Measurements from ENCODE around the gene AGRN. TPM values are rescaled to one million over a fixed set of nuclear protein-coding genes. Genes with fewer than 3 reads are reported as not detected.

Gene AGRN
- total RNA-seq, 1 donor: 95.9 TPM

DNA sequence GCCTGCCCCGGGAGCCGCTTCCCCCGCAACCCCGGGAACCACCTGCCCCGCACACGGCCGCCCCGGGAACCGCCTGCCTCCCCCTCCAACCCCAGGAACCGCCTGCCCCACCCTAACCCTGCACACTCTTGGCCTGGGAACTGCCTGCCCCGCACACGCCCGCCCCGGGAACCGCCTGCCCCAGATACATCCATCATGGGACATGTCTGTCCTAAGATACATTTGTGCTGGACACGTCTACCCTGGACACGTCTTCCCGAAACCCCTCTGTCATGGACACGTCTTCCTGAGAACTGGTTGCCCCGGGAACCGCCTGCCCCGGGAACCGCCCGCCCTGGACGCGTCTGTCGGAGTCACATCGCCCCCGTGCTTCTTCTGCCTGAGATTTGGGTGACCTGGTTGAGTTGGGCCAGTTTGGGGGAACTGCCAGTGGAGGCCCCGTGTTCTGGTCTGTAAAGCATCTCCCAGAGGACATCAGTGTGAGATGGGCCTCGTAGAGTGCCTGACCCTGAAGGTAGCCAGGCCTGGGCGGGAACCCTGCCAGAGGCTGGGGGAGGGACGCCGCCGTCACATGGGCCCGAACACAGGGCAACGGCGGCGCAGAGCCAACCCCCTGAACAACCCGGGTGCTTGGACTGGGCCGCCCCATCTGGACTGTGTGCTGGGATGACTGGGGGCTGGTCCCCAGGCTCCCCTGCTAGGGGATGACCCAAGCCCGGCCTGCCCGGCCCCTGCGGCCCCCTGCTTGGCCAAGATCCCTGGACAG lies 41.7 kb upstream of the AGRN start:
- TF ChIP-seq, protein P1, sequence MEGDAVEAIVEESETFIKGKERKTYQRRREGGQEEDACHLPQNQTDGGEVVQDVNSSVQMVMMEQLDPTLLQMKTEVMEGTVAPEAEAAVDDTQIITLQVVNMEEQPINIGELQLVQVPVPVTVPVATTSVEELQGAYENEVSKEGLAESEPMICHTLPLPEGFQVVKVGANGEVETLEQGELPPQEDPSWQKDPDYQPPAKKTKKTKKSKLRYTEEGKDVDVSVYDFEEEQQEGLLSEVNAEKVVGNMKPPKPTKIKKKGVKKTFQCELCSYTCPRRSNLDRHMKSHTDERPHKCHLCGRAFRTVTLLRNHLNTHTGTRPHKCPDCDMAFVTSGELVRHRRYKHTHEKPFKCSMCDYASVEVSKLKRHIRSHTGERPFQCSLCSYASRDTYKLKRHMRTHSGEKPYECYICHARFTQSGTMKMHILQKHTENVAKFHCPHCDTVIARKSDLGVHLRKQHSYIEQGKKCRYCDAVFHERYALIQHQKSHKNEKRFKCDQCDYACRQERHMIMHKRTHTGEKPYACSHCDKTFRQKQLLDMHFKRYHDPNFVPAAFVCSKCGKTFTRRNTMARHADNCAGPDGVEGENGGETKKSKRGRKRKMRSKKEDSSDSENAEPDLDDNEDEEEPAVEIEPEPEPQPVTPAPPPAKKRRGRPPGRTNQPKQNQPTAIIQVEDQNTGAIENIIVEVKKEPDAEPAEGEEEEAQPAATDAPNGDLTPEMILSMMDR (IDR thresholded peaks at IDR 0.05; ENCODE audit: insufficient read depth, low read depth, low read length): no peak
- H3K4me3 ChIP-seq (ENCODE audit: low read depth, low read length): no peak overlapping the region
- DNase-seq (ENCODE audit: low read depth): no peak

DNA sequence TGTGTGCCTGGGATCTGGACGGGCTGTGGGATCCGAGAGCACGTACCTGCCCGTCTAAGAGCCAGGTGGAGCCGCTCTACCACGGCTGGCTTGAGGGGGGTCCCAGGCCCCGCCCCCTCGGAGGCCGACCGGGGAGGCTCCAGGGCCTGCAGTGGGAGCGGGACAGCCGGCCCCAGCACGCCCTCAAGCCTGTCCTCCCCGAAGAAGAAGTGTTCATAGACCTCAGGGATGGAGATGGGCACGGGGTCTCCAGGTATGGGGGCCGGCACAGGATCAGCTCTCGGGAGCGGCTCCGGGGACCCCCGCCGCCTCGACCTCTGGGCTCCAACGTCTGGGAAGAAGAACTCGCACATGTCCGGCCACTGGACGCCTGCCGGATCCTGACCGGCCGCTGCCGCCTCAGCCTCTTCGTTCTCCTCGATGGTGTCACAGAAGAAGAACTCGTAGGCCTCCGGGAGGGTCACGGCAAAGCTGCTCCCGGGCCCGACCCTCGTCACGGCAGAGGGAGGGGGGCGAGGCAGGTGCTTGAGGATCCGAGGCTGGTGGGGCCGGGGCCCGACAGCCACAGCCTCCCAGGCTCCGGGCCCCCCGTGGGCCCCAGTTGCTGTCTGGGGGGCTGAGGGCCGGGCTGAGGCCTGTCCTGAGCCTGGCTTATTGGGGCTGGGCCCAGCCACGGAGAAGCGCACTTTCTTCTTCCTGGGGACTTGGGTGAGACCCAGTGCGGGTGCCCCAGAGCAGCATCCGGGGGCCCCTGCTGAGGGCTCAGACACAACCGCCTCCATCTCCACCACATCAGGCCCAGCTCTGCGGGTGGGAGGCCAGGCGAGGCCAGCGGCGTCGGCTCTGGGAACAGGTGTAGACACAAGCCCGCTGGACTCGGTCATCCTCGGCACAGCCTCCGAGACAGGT lies 40.8 kb upstream of the AGRN start:
- no peak overlapping the region for H3K4me3 ChIP-seq (ENCODE audit: low read depth, low read length)
- no peak for DNase-seq (ENCODE audit: low read depth)
- TF ChIP-seq, protein P1 (IDR thresholded peaks at IDR 0.05; ENCODE audit: insufficient read depth, low read depth, low read length): no peak

DNA sequence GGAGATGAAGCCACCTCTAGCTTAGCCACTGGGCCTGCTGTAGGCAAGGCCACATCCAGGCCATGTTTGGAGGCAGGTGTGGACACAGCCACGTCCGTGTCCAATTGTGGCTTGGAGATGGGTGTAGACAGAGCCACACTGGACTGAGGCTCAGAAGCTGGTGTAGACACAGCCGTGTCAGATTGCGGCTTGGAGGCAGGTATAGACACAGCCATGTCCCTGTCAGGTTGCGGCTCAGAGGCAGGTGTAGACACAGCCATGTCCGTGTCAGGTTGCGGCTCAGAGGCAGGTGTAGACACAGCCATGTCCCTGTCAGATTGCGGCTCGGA lies 40.2 kb upstream of the AGRN start:
- DNase-seq (ENCODE audit: low read depth): no peak
- TF ChIP-seq, protein P1 (IDR thresholded peaks at IDR 0.05; ENCODE audit: insufficient read depth, low read depth, low read length): no peak
- H3K4me3 ChIP-seq (ENCODE audit: low read depth, low read length): no peak overlapping the region

DNA sequence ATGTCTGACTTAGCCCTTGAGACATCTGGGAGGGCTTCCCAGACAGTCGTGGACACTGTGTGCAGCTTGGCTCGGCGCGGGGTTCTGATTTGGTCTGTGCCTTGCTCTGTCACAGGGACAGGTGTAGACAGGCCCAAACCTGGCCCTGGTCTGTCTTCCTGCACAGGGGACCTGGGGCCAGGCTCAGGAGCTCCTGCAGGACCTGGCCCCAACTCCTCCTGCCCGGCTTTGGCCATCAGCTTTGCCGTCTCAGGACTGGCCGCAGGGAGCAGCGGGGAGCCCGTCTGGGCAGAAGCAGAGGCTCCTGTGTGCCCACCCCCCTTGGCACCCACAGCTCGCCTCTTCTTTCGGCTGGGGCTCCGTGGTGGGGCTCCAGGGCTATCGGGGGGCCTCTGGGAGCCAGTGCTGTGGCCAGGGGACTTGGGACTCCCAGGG lies 39.8 kb upstream of the AGRN start:
- H3K4me3 ChIP-seq (ENCODE audit: low read depth, low read length): no peak overlapping the region
- TF ChIP-seq, protein P1 (IDR thresholded peaks at IDR 0.05; ENCODE audit: insufficient read depth, low read depth, low read length): no peak
- DNase-seq (ENCODE audit: low read depth): no peak

DNA sequence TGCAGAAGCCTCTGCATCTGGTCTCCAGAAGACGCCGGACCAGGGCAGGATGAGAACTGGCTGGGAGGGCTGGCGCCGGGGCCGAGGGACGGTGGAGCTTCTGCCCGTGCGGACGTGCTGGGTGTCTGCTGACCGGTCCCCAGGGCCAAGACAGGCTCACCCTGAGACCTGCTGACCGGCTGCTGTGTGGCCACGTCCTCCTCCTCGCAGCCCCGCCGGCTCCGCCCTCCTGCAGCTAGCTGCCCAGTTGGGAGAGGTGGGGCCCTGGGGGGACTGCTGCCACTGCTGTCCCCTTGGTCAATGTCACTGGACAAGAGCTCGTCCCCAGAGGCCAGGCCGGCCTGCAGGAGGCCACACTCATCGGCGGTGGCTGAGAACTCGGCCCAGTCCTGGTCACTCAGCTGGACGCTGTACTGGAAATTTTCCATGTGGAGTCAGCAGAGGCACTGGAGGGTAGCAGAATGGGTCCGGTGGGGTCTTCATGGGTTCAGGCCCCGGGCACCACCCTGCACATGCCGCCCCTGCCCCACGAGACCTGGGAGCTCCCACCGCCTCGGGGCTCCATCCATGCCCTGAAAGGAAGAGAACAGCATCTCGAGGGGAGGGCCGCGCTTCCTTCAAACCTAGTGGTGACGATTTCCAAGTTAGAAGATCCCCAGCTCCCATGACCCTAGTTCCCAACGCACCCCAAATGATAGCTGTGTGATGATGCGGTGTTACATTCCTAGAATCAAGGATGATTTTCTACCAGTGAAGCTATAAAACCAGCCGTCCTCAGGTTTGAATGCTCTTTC lies 39.1 kb upstream of the AGRN start:
- no peak for DNase-seq (ENCODE audit: low read depth)
- TF ChIP-seq, protein P1 (IDR thresholded peaks at IDR 0.05; ENCODE audit: insufficient read depth, low read depth, low read length): no peak
- no peak overlapping the region for H3K4me3 ChIP-seq (ENCODE audit: low read depth, low read length)

DNA sequence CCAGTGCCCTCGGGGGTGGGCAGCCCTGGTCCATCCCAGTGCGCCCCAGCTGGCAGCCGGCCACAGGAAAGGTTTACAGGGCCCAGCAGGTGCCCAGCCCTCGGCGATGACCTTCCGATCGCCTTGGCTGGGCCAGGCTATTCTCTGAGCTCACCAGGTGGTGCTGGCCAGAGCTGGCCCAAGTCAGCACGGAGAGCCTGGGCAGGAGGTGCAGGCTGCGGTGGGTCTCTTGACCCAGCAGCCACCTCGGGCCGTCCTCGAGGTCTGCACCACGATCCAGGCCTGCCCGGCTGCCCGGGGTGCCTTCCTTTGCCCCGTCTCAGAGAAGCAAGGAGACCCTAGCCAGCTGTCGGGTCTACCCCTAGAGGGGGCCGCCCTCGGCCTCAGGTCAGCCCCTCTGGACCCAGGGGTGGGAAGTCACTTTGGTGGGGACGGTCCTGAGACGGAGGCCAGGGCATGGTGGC lies 38.4 kb upstream of the AGRN start:
- no peak overlapping the region for H3K4me3 ChIP-seq (ENCODE audit: low read depth, low read length)
- no peak for DNase-seq (ENCODE audit: low read depth)
- TF ChIP-seq, protein P1 (IDR thresholded peaks at IDR 0.05; ENCODE audit: insufficient read depth, low read depth, low read length): no peak

Measured in fibroblast of villous mesenchyme (primary cell).